ENCODE results near the gene PLXNA4.

The PLXNA4 gene

DNA sequence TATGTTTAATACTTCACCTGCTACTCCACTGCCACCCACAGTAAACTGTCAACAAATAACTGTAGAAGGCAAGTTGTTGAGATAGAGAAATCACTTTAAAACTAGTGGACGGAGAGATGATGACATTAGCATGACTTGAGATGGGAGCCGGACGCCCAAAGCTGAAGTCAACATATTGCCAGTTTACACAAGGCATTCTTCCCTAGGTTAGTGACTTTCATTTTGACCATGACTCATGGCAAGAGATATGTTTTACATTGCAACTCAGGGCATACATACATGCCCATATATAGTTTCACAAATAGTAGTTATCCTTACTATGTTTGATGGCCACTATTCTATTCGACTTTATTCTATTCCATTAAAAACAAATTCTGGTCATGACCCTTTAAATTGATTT is 296.6 kb downstream of the PLXNA4 start:
- no peak for TF ChIP-seq TAF1 (IDR thresholded peaks at IDR 0.05; ENCODE audit: borderline replicate concordance, low read depth, low read length)
- no peak for TF ChIP-seq POLR2AphosphoS5 (IDR thresholded peaks at IDR 0.05; ENCODE audit: low read depth, low read length)
- no peak for TF ChIP-seq POLR2A (IDR thresholded peaks at IDR 0.05; ENCODE audit: low read depth, low read length)
- DNase-seq (ENCODE audit: insufficient read length) = no peak
- FAIRE-seq = no peak

GRCh38 chr7:132276976-132277725 is 299.1 kb downstream of the PLXNA4 start:
- DNase-seq (ENCODE audit: insufficient read length) (no peak), FAIRE-seq (no peak)
- TF ChIP-seq POLR2AphosphoS5 (IDR thresholded peaks at IDR 0.05; ENCODE audit: low read depth, low read length) = no peak
- TF ChIP-seq TAF1 (IDR thresholded peaks at IDR 0.05; ENCODE audit: borderline replicate concordance, low read depth, low read length) = no peak
- no peak for TF ChIP-seq POLR2A (IDR thresholded peaks at IDR 0.05; ENCODE audit: low read depth, low read length)

GRCh38 chr7:132276234-132276630 is 300.0 kb downstream of the PLXNA4 start:
- no peak for FAIRE-seq
- DNase-seq (ENCODE audit: insufficient read length) = no peak
- TF ChIP-seq TAF1 (IDR thresholded peaks at IDR 0.05; ENCODE audit: borderline replicate concordance, low read depth, low read length) (no peak), POLR2AphosphoS5 (IDR thresholded peaks at IDR 0.05; ENCODE audit: low read depth, low read length) (no peak), POLR2A (IDR thresholded peaks at IDR 0.05; ENCODE audit: low read depth, low read length) (no peak)

- FAIRE-seq (no peak), DNase-seq (ENCODE audit: insufficient read length) (no peak)
- TF ChIP-seq TAF1 (IDR thresholded peaks at IDR 0.05; ENCODE audit: borderline replicate concordance, low read depth, low read length) (no peak), POLR2A (IDR thresholded peaks at IDR 0.05; ENCODE audit: low read depth, low read length) (no peak), POLR2AphosphoS5 (IDR thresholded peaks at IDR 0.05; ENCODE audit: low read depth, low read length) (no peak)
These were observed 300.6 kb downstream of the PLXNA4 start for GRCh38 chr7:132275416-132276233.

DNA sequence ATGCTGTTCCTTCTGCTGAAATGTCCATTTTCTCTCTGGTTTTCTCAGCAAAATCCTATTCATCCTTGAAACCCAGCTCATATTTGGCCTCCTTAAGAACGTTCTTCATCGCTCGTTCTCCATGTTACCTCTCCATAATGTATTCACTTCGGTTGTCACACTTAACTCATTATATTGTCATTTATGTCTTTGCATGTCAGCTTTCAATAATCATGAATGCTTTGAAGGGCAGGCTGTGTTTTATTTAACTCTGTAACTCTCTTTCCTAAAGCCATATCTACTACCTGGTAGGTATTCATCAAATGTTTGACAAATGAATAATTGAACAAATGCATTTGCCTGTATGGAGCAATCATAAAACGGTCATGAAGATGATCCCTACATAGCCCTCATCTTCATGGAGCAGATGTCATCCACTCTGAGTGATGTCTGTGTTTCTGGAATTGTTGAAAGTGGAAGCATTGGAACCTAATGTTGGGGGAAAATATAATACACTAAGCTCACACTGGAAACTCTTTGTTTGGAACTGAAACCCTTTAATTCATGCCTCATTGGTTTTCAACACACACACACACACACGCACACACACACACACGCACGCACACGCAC is 303.4 kb downstream of the PLXNA4 start:
- DNase-seq (ENCODE audit: insufficient read length) (no peak), FAIRE-seq (no peak)
- TF ChIP-seq POLR2A (IDR thresholded peaks at IDR 0.05; ENCODE audit: low read depth, low read length) = no peak
- TF ChIP-seq TAF1 (IDR thresholded peaks at IDR 0.05; ENCODE audit: borderline replicate concordance, low read depth, low read length) = no peak
- TF ChIP-seq POLR2AphosphoS5 (IDR thresholded peaks at IDR 0.05; ENCODE audit: low read depth, low read length) = no peak

DNA sequence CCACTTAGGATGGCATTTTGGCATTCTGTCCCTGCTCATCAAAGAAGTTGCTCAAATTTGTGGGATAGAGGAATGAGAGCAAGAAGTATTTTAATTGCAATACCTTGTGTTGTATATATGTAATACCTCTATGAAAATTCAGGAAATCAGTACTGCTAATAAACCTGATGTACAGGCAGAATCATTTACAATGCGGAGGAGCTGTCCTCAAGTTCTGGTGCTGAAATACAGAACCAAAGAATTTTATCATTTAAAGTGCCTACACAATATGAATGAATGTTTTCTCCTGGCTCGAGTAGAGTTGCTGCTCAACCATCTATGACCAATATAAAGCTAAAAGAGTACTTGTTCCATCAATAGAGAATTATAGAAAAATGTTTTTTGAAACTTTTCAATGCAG is 305.8 kb downstream of the PLXNA4 start:
- no peak for DNase-seq (ENCODE audit: insufficient read length)
- no peak for FAIRE-seq
- TF ChIP-seq POLR2A (IDR thresholded peaks at IDR 0.05; ENCODE audit: low read depth, low read length) = no peak
- TF ChIP-seq TAF1 (IDR thresholded peaks at IDR 0.05; ENCODE audit: borderline replicate concordance, low read depth, low read length) = no peak
- no peak for TF ChIP-seq POLR2AphosphoS5 (IDR thresholded peaks at IDR 0.05; ENCODE audit: low read depth, low read length)

DNA sequence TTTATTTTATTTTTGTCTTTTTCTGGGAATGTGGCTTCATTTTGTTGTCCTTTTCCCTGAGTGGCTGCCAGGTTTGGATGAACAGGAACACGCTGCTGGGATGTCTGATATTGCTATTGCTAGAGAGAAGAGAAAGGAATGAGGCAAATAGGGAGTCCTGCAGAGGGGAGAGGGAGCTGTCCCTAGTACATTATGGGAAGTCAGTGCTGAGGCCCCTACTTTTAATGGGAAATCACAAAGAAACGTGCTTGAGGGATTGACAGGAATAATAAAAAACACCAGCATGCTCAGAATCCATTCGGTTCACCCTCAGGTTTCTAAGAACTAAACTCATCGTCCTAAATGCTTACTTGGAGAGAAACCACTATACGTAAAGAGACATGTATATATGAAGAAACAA is 306.6 kb downstream of the PLXNA4 start:
- DNase-seq (ENCODE audit: insufficient read length) (no peak), FAIRE-seq (no peak)
- TF ChIP-seq POLR2A (IDR thresholded peaks at IDR 0.05; ENCODE audit: low read depth, low read length) (no peak), TAF1 (IDR thresholded peaks at IDR 0.05; ENCODE audit: borderline replicate concordance, low read depth, low read length) (no peak), POLR2AphosphoS5 (IDR thresholded peaks at IDR 0.05; ENCODE audit: low read depth, low read length) (no peak)

DNA sequence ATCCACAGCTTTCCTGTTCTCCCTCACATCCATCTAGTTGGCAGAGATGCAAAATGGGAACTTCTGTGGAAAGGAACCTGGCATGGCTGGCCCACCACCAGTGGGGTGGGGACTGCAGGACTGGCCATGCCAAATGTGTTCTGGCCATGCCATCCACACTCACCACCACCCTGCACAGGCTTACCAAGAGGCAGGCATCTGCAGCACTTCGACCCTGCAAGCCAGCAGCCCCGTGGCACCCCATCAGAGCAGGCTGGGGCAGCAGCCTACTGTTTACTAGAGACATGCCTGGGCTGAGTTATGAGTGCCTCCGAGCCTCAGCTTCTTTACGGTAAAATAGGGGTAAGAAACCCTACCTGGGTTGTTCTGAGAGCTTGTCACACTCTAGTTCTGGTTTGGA is 313.1 kb downstream of the PLXNA4 start:
- TF ChIP-seq POLR2AphosphoS5 (IDR thresholded peaks at IDR 0.05; ENCODE audit: low read depth, low read length) = no peak
- no peak for TF ChIP-seq POLR2A (IDR thresholded peaks at IDR 0.05; ENCODE audit: low read depth, low read length)
- no peak for TF ChIP-seq TAF1 (IDR thresholded peaks at IDR 0.05; ENCODE audit: borderline replicate concordance, low read depth, low read length)
- no peak for DNase-seq (ENCODE audit: insufficient read length)
- FAIRE-seq = no peak

GRCh38 chr7:132262160-132262470 is 314.2 kb downstream of the PLXNA4 start:
- FAIRE-seq = no peak
- TF ChIP-seq POLR2A (IDR thresholded peaks at IDR 0.05; ENCODE audit: low read depth, low read length) = no peak
- no peak for TF ChIP-seq POLR2AphosphoS5 (IDR thresholded peaks at IDR 0.05; ENCODE audit: low read depth, low read length)
- TF ChIP-seq TAF1 (IDR thresholded peaks at IDR 0.05; ENCODE audit: borderline replicate concordance, low read depth, low read length) = no peak
- no peak for DNase-seq (ENCODE audit: insufficient read length)

- no peak for DNase-seq (ENCODE audit: insufficient read length)
- TF ChIP-seq TAF1 (IDR thresholded peaks at IDR 0.05; ENCODE audit: borderline replicate concordance, low read depth, low read length) = no peak
- TF ChIP-seq POLR2AphosphoS5 (IDR thresholded peaks at IDR 0.05; ENCODE audit: low read depth, low read length) = no peak
- no peak for TF ChIP-seq POLR2A (IDR thresholded peaks at IDR 0.05; ENCODE audit: low read depth, low read length)
- no peak for FAIRE-seq
These were observed 314.7 kb downstream of the PLXNA4 start for GRCh38 chr7:132261327-132262159.

GRCh38 chr7:132258231-132258630 is 318.0 kb downstream of the PLXNA4 start:
- TF ChIP-seq POLR2AphosphoS5 (IDR thresholded peaks at IDR 0.05; ENCODE audit: low read depth, low read length) = no peak
- TF ChIP-seq TAF1 (IDR thresholded peaks at IDR 0.05; ENCODE audit: borderline replicate concordance, low read depth, low read length) = no peak
- FAIRE-seq (no peak), DNase-seq (ENCODE audit: insufficient read length) (no peak)

All from GM12892 (cell line).